Lower leg skin (tissue), 3 donors: ENCODE data around the gene FBH1.

Source experiments
- CTCF ChIP-seq, 3 donors: fragments of 450-650 bp; IDR thresholded peaks; one replicate each; pipeline ENCODE4 v1.5.1; 2016; ENCODE audit warnings: antibody characterized with exemption in 3 of 3, mild to moderate bottlenecking in 3 of 3, moderate library complexity in 2 of 3
- POLR2A ChIP-seq, 2 donors: fragments of 450-650 bp; IDR thresholded peaks; one replicate each; pipeline ENCODE4 v1.6.1; 2016 to 2017; ENCODE audit warnings: antibody characterized with exemption in 2 of 2, mild to moderate bottlenecking in 1 of 2, moderate library complexity in 1 of 2

DNA sequence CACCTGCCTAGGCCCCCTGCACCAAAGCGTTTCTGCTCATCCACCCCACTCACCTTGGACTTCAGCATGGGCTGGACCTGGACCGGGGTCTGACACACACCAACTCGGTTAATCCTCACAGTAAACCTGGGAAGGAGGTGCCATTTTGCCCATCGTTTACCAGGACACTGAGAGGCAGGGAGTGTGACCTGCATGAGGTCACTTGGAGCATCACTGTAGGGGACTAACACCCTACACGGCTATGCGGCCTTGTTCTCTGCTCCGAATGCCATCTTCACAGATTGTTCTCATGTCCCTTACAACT lies 33.4 kb upstream of the FBH1 start:
- TF ChIP-seq CTCF (IDR thresholded peaks at IDR 0.05) (no peak), POLR2A (IDR thresholded peaks at IDR 0.05) (no peak)
